Mesothelial cell of epicardium (in vitro differentiated cells): ENCODE data around the gene C20orf204. TPM values are rescaled to one million over a fixed set of nuclear protein-coding genes. Genes with fewer than 3 reads are reported as not detected.

Experiments used
- DNase-seq, 2 experiments: peaks; one replicate each; pipeline ENCODE4 v3.0.0; 2021; ENCODE audit warnings: low spot score in 2 of 2; ENCODE audit not compliant: unreplicated experiment in 2 of 2
- H3K27ac Mint-ChIP-seq: 2 replicates; pipeline ENCODE4 v1.8.0; 2021; ENCODE audit warnings: mixed read lengths
- H3K27me3 Mint-ChIP-seq: 2 replicates; pipeline ENCODE4 v1.8.0; 2021; ENCODE audit warnings: low read depth, mixed read lengths
- H3K36me3 Mint-ChIP-seq: 2 replicates; pipeline ENCODE4 v1.8.0; 2021; ENCODE audit warnings: mixed read lengths
- H3K4me1 Mint-ChIP-seq: 2 replicates; pipeline ENCODE4 v1.8.0; 2021; ENCODE audit warnings: mixed read lengths
- H3K4me3 Mint-ChIP-seq: 2 replicates; pipeline ENCODE4 v1.8.0; 2021; ENCODE audit warnings: mild to moderate bottlenecking, moderate library complexity, mixed read lengths
- H3K9me3 Mint-ChIP-seq: 2 replicates; pipeline ENCODE4 v1.8.0; 2021; ENCODE audit warnings: mixed read lengths
- total RNA-seq: library from RNA; stranded (reverse); gene quantifications from 3 replicates; pipeline ENCODE4 v1.2.1, GENCODE V29; 2021
- TF ChIP-seq, protein P1 (sequence below): fragments of 200-600 bp; sonication (generic); IDR thresholded peaks from one replicate; pipeline ENCODE4 v1.5.0; 2021; ENCODE audit warnings: antibody characterized with exemption; ENCODE audit not compliant: unreplicated experiment

Gene C20orf204
- total RNA-seq, 1 donor from 2014 or later = 4.2 TPM

- Mint-ChIP-seq H3K4me1 (peaks cover 8% of the 10 kb centered on the region), H3K27me3 (peaks cover 72% of the 10 kb centered on the region), H3K27ac (no peak overlapping the region), H3K9me3 (no peaks in the 10 kb centered on the region), H3K4me3 (no peak overlapping the region), H3K36me3 (no peaks in the 10 kb centered on the region)
- TF ChIP-seq, protein P1, sequence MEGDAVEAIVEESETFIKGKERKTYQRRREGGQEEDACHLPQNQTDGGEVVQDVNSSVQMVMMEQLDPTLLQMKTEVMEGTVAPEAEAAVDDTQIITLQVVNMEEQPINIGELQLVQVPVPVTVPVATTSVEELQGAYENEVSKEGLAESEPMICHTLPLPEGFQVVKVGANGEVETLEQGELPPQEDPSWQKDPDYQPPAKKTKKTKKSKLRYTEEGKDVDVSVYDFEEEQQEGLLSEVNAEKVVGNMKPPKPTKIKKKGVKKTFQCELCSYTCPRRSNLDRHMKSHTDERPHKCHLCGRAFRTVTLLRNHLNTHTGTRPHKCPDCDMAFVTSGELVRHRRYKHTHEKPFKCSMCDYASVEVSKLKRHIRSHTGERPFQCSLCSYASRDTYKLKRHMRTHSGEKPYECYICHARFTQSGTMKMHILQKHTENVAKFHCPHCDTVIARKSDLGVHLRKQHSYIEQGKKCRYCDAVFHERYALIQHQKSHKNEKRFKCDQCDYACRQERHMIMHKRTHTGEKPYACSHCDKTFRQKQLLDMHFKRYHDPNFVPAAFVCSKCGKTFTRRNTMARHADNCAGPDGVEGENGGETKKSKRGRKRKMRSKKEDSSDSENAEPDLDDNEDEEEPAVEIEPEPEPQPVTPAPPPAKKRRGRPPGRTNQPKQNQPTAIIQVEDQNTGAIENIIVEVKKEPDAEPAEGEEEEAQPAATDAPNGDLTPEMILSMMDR = no peak
- DNase-seq = no peak
Observed at GRCh38 chr20:64040231-64041039, 4.5 kb downstream of the C20orf204 start.

DNA sequence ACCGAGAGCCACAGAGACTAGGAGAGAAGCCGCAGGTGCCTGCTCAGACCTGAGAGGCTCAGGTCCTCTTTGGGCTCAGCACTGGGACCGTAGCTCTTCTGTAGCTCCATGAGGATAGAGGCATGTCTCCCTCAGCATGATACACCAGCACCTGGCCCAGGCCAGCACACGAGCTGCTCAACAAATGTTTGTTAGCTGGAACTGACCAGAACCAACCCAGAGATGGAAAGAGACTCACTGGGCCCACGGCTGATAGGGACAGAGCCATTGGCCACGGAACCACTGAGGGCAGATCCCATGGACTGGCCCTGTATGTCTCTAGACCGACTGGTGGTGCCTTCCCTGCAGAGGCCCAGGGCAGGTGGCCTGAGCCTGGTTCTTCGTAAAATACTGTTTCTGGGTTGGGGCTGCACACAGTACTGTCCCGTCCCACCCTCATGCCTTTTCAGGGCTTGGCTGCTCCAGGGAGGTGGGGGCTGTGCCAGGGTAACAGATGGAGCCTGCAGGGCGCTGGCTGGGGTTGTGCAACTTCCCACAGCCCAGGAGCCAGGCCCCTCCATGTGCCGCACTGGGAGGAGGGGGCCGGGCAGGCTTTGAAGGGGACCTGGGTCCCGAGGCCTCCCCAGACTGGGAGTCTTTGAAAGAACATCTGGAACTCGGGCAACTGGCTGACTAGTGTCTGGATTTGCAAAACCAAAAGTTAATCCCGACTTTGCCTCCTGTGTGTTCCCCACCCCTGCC, 5.2 kb downstream of the C20orf204 start:
- no peak overlapping the region for H3K27ac Mint-ChIP-seq
- TF ChIP-seq, protein P1 = no peak
- H3K4me1 Mint-ChIP-seq = peaks cover 8% of the 10 kb centered on the region
- H3K36me3 Mint-ChIP-seq = no peaks in the 10 kb centered on the region
- no peak for DNase-seq
- peak overlapping the region; percentile 60 for H3K4me3 Mint-ChIP-seq
- no peaks in the 10 kb centered on the region for H3K9me3 Mint-ChIP-seq
- H3K27me3 Mint-ChIP-seq = peaks cover 79% of the 10 kb centered on the region

DNA sequence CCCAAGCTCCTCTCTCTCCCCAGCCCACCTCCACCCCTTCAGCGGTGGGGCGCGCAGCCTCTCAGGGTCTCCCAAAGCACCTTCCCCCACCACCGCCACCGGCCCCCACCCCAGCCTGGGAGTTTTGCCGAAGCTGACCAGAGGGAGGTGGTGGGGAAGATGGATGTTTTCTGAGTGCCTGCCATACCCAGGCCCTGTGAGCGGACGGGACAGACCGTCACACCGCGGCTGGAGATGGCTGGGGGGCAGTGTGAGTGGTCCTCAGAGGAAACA, 5.7 kb downstream of the C20orf204 start:
- H3K27ac Mint-ChIP-seq = no peak overlapping the region
- H3K36me3 Mint-ChIP-seq = no peaks in the 10 kb centered on the region
- DNase-seq = no peak
- no peaks in the 10 kb centered on the region for H3K9me3 Mint-ChIP-seq
- H3K4me3 Mint-ChIP-seq = peak overlapping the region; percentile 60
- peaks cover 81% of the 10 kb centered on the region for H3K27me3 Mint-ChIP-seq
- peaks cover 8% of the 10 kb centered on the region for H3K4me1 Mint-ChIP-seq
- TF ChIP-seq, protein P1 = no peak

GRCh38 chr20:64042054-64042781, 6.2 kb downstream of the C20orf204 start:
- Mint-ChIP-seq H3K9me3 (no peaks in the 10 kb centered on the region), H3K27ac (no peak overlapping the region), H3K4me3 (peak overlapping the region; percentile 60), H3K27me3 (peaks cover 81% of the 10 kb centered on the region), H3K36me3 (no peaks in the 10 kb centered on the region), H3K4me1 (peaks cover 8% of the 10 kb centered on the region)
- TF ChIP-seq, protein P1 = no peak
- DNase-seq = no peak

DNA sequence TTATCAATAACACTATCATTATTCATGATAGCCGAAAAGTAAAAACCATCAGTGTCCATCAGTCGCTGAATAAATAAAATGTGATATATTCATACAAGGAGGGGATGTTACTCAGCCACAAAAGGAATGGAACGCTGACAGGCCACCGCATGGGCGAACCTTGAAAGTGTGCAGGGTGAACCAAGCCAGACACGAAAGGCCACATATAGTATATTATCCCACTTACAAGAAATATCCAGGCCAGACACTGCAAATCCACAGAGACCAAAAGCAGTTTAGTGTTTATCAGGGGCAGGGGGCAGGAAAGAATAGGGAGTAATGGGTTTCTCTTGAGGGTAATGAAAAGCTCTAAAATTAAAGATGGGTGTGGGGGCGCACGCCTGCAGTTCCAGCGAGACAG, 7.8 kb downstream of the C20orf204 start:
- no peak for DNase-seq
- Mint-ChIP-seq H3K27me3 (peaks cover 83% of the 10 kb centered on the region), H3K27ac (no peak overlapping the region), H3K9me3 (no peaks in the 10 kb centered on the region), H3K4me3 (no peak overlapping the region), H3K4me1 (peaks cover 5% of the 10 kb centered on the region), H3K36me3 (no peaks in the 10 kb centered on the region)
- TF ChIP-seq, protein P1 = no peak
